Testis (tissue), 3 donors: Measurements from ENCODE around the gene BRS3. TPM values are rescaled to one million over a fixed set of nuclear protein-coding genes. Genes with fewer than 3 reads are reported as not detected.

ENCODE experiments used
- DNase-seq: peaks from one replicate; pipeline ENCODE4 v3.0.0-alpha.2; 2019
- H3K27ac ChIP-seq, 2 donors: fragments of 200-600 bp; sonication (generic); one replicate each; pipeline ENCODE4 v1.5.1; 2019
- H3K27me3 ChIP-seq: fragments of 200-600 bp; sonication (generic); one replicate; pipeline ENCODE4 v1.5.1; 2019
- H3K36me3 ChIP-seq: fragments of 200-600 bp; sonication (generic); one replicate; pipeline ENCODE4 v1.5.1; 2017; ENCODE audit warnings: low read depth; ENCODE audit errors: missing control alignments
- H3K4me1 ChIP-seq: fragments of 200-600 bp; sonication (generic); one replicate; pipeline ENCODE4 v1.5.1; 2019
- H3K4me3 ChIP-seq, 2 donors: fragments of 200-600 bp; sonication (generic); one replicate each; pipeline ENCODE4 v1.5.1; 2017 to 2019
- H3K9me3 ChIP-seq: fragments of 200-600 bp; sonication (generic); one replicate; pipeline ENCODE4 v1.5.1; 2017
- POLR2A ChIP-seq: fragments of 450-650 bp; IDR thresholded peaks from one replicate; pipeline ENCODE4 v1.6.1; 2017; ENCODE audit warnings: antibody characterized with exemption, mild to moderate bottlenecking, moderate library complexity
- WGBS, 2 donors: methylation state at CpG; one replicate each; pipeline ENCODE4 v1.1.5; 2018; 5-methylcytosine and 5-hydroxymethylcytosine counted together
- intact Hi-C: fragments of 100-400 bp; cut with DNase I; formaldehyde crosslinking; loops from one replicate; pipeline ENCODE4 v1.15.1; 2023; ENCODE audit warnings: low total_unique reads
- polyA plus RNA-seq: library from polyadenylated mRNA; stranded (reverse); fragments of 350-450 nt; fragmentation: Illumina TruSeq; extraction: RNeasy Lipid Tissue Mini Kit (QIAGEN cat#74804); gene quantifications from one replicate; pipeline ENCODE4 v1.2.3, GENCODE V29; 2014; ENCODE audit warnings: low read depth, low replicate concordance; ENCODE audit not compliant: insufficient read depth
- total RNA-seq, 2 donors: library from RNA; depleted of rRNA; stranded (reverse); fragments of >200 nt; gene quantifications; one replicate each; pipeline ENCODE4 v1.2.3, GENCODE V29; 2016
- TF ChIP-seq, protein P1 (sequence below), 3 experiments: fragments of 450-650 bp in 2 of 3; fragments of 200-600 bp in 1 of 3; sonication (generic) in 1 of 3; IDR thresholded peaks; one replicate each; pipeline ENCODE4 v1.5.1; 2016 to 2019; ENCODE audit warnings: antibody characterized with exemption in 3 of 3, mild to moderate bottlenecking in 2 of 3, moderate library complexity in 1 of 3

Gene BRS3
- total and polyA plus RNA-seq, 3 donors from 2014 or later, result 0.49 to 0.55 (median 0.50) TPM

DNA sequence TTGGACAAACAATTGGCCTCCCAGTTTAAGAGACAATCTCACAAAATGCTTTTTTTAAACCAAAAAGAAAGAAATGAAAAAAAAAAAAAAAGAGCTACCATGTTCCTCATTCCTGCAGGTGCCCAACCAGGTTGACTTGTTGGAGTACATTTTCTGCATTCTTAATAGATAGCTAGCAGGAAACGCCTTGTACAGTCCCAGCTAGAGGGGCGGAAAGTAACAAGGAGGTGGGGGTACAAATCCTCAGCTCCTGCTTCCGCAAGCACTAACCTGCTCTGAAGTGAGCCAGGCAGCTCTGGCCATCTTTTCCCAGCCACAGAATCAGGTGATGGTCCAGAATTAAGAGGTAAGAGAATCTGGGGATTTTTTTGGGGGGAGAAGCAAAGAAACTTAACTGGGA is 44.2 kb downstream of the BRS3 start, which contains the start of gene VGLL1:
TSS of gene VGLL1 (plus strand) at position 265 of the 400 bp plus-strand sequence. CDS start 3,806 bp downstream, outside the sequence.
- TF ChIP-seq, protein P1, sequence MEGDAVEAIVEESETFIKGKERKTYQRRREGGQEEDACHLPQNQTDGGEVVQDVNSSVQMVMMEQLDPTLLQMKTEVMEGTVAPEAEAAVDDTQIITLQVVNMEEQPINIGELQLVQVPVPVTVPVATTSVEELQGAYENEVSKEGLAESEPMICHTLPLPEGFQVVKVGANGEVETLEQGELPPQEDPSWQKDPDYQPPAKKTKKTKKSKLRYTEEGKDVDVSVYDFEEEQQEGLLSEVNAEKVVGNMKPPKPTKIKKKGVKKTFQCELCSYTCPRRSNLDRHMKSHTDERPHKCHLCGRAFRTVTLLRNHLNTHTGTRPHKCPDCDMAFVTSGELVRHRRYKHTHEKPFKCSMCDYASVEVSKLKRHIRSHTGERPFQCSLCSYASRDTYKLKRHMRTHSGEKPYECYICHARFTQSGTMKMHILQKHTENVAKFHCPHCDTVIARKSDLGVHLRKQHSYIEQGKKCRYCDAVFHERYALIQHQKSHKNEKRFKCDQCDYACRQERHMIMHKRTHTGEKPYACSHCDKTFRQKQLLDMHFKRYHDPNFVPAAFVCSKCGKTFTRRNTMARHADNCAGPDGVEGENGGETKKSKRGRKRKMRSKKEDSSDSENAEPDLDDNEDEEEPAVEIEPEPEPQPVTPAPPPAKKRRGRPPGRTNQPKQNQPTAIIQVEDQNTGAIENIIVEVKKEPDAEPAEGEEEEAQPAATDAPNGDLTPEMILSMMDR (IDR thresholded peaks at IDR 0.05), result no peak
- no peak for TF ChIP-seq POLR2A
- Histone ChIP-seq H3K36me3 (no peaks in the 10 kb centered on the region), H3K27me3 (no peaks in the 10 kb centered on the region), H3K9me3 (no peaks in the 10 kb centered on the region), H3K27ac (no peak within 1 kb of the TSS), H3K4me3 (no peak within 1 kb of the TSS), H3K4me1 (no peaks in the 10 kb centered on the region)
- 91 to 92% methylated on average over 3 of the region's 3 CpGs for WGBS, 2 donors
- intact Hi-C loops, result no loop called here
- DNase-seq, result no peak

DNA sequence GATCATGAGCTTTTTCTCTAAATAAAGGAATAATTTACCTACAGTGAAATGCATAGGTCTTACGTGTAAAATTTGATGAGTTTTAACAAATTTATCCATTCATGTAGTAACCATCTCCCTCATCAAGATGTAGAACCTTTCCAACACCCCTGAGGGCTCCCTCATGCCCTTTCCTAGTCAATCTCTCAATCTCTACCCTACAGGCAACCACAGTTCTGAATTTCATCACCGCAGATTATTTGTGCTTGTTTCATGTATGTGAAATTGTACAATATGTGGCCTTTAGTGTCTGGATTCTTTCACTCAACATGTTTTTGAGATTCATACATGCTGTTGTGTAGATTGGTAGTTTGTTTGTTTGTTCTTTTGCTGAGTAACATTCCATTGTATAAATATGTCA is 46.4 kb downstream of the BRS3 start:
- H3K36me3 ChIP-seq, result no peaks in the 10 kb centered on the region
- no peaks in the 10 kb centered on the region for H3K9me3 ChIP-seq
- H3K27ac ChIP-seq, result no peak overlapping the region
- H3K4me1 ChIP-seq, result no peaks in the 10 kb centered on the region
- no peak for DNase-seq
- TF ChIP-seq, protein P1 (IDR thresholded peaks at IDR 0.05), result no peak
- no peak for TF ChIP-seq POLR2A
- intact Hi-C loops, result no loop called here
- H3K27me3 ChIP-seq, result no peaks in the 10 kb centered on the region
- no peak overlapping the region for H3K4me3 ChIP-seq
- 94 to 100% methylated on average over 2 of the region's 2 CpGs for WGBS, 2 donors

DNA sequence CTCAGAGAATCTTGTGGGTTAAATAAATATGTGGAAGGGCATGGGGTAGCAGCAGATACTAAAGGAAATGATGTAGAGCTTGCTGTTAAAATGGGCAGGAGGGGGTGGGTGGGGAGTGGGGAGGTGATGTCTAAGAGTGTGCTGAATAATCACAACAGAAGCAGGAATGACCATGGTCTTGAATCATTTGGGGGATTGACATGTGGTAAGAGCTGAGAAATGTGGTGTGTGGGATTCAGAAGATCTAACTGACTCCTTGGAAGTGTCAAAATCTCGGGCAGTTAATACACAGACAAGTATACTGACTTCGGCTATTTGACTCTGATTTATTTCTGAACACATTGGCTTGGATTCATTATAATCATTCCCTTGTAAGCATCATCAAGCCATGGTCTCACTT is 51.1 kb downstream of the BRS3 start:
- Histone ChIP-seq H3K4me3 (no peak overlapping the region), H3K27ac (no peak overlapping the region), H3K36me3 (no peaks in the 10 kb centered on the region), H3K9me3 (no peaks in the 10 kb centered on the region), H3K27me3 (no peaks in the 10 kb centered on the region), H3K4me1 (no peaks in the 10 kb centered on the region)
- 72 to 89% methylated on average over 2 of the region's 2 CpGs for WGBS, 2 donors
- TF ChIP-seq, protein P1 (IDR thresholded peaks at IDR 0.05), result no peak
- TF ChIP-seq POLR2A, result no peak
- intact Hi-C loops, result no loop called here
- no peak for DNase-seq

DNA sequence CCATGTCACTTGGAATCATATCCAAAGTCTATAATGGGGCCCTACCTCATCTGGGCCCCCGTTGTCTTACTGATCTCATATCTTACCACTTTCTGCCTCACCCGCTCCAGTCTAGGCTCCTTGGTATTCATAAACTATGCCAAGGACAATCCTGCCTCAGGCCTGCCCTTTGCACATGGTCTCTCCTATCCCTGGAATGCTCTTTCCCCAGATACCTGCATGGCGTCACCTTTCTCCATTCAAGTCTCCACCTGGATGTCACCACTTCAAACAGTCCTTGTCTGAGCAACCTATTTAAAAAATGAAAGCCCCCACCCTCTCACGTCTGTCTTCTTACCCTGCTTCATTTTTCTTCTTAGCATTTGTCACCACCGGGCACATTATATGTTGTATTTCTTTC is 52.5 kb downstream of the BRS3 start:
- Histone ChIP-seq H3K27me3 (no peaks in the 10 kb centered on the region), H3K9me3 (no peaks in the 10 kb centered on the region), H3K36me3 (no peaks in the 10 kb centered on the region), H3K4me3 (no peak overlapping the region), H3K4me1 (no peaks in the 10 kb centered on the region), H3K27ac (no peak overlapping the region)
- 85 to 92% methylated on average over 5 of the region's 5 CpGs for WGBS, 2 donors
- intact Hi-C loops, result no loop called here
- no peak for DNase-seq
- TF ChIP-seq, protein P1 (IDR thresholded peaks at IDR 0.05), result no peak
- no peak for TF ChIP-seq POLR2A

DNA sequence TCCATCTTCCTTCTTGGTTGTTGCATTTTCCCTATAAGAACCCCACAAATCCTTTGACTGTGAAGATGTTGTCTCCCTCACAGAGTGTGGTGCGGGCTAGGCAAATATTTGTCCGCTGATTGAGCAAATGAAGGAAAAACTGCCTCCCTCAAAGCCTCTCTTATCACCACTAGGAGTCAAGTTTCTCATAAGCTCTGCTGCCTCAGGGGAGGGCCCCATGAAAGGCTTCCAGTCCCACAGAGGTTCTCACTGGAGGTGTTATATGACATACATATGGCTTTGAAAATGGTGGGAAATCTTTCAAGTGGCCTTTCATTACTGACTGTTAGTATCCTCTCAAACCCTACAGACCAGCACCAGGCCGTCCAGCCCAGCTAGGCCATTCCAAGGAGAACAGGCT is 53.5 kb downstream of the BRS3 start:
- H3K4me1 ChIP-seq, result no peaks in the 10 kb centered on the region
- H3K27ac ChIP-seq, result no peak overlapping the region
- no peaks in the 10 kb centered on the region for H3K27me3 ChIP-seq
- H3K36me3 ChIP-seq, result no peaks in the 10 kb centered on the region
- 66 to 75% methylated on average over 1 to 3 of the region's 3 CpGs for WGBS, 2 donors
- no peak overlapping the region for H3K4me3 ChIP-seq
- no peak for TF ChIP-seq POLR2A
- TF ChIP-seq, protein P1 (IDR thresholded peaks at IDR 0.05), result no peak
- DNase-seq, result no peak
- intact Hi-C loops, result no loop called here
- no peaks in the 10 kb centered on the region for H3K9me3 ChIP-seq
